Common myeloid progenitor, CD34-positive (primary cell): Measurements from ENCODE around the gene ANKRD22.
"Not testable (repeated sequence)": the region's sequence is repeated elsewhere in the genome, so short reads cannot be mapped to it uniquely, and the experiment has no call there.

ENCODE experiments used
- CTCF ChIA-PET: fragments of 350-600 bp; sonication (Branson Sonifier 250); formaldehyde crosslinking; loops from one replicate; lab custom pipeline; 2021; ENCODE audit warnings: antibody characterized with exemption; lab: Charles Lee
- POLR2A ChIA-PET: fragments of 350-600 bp; sonication (Branson Sonifier 250); formaldehyde crosslinking; loops from one replicate; lab custom pipeline; 2021; ENCODE audit warnings: antibody characterized with exemption; lab: Charles Lee
- DNase-seq, 3 donors: peaks; one replicate each; pipeline versions ENCODE4 v3.0.0 to v3.0.0-alpha.2; 2013
- H3K27ac ChIP-seq, 2 experiments: 1 replicate in 1 of 2; 2 replicates in 1 of 2; pipeline ENCODE4 v1.7.0; 2013; ENCODE audit warnings: inconsistent platforms in 2 of 2, low read length in 2 of 2, mild to moderate bottlenecking in 2 of 2, low read depth in 1 of 2, moderate library complexity in 1 of 2; ENCODE audit not compliant: severe bottlenecking in 2 of 2, insufficient read depth in 1 of 2, poor library complexity in 1 of 2
- H3K27me3 ChIP-seq, 5 experiments: replicated peaks in 2 of 5; 1 replicate in 3 of 5; 2 replicates in 2 of 5; pipeline versions ENCODE4 v1.6.1 to v1.7.0; 2013; ENCODE audit warnings: low read length in 4 of 5, mild to moderate bottlenecking in 2 of 5, moderate library complexity in 2 of 5, inconsistent platforms in 1 of 5; ENCODE audit not compliant: insufficient read depth in 5 of 5, control insufficient read depth in 4 of 5
- H3K36me3 ChIP-seq, 4 experiments: 1 replicate in 2 of 4; 2 replicates in 2 of 4; pipeline versions ENCODE4 v1.6.1 to v1.7.0; 2013; ENCODE audit warnings: low read length in 3 of 4, control low read depth in 1 of 4, mild to moderate bottlenecking in 1 of 4; ENCODE audit not compliant: control insufficient read depth in 4 of 4, insufficient read depth in 4 of 4
- H3K4me1 ChIP-seq, 4 experiments: 1 replicate in 3 of 4; 2 replicates in 1 of 4; pipeline versions ENCODE4 v1.6.1 to v1.7.1; 2013; ENCODE audit warnings: low read length in 3 of 4, mild to moderate bottlenecking in 3 of 4, control low read depth in 1 of 4, inconsistent platforms in 1 of 4, moderate library complexity in 1 of 4; ENCODE audit not compliant: control insufficient read depth in 4 of 4, insufficient read depth in 4 of 4; ENCODE audit errors: control extremely low read depth in 1 of 4
- H3K4me3 ChIP-seq, 7 experiments: 1 replicate in 4 of 7; 2 replicates in 3 of 7; pipeline versions ENCODE4 v1.5.1 to v1.7.0; 2013; ENCODE audit warnings: mild to moderate bottlenecking in 7 of 7, low read length in 6 of 7, moderate library complexity in 6 of 7, inconsistent platforms in 2 of 7, low read depth in 2 of 7, control low read depth in 1 of 7; ENCODE audit not compliant: insufficient read depth in 4 of 7, control insufficient read depth in 1 of 7; ENCODE audit errors: extremely low read depth in 1 of 7
- H3K9me3 ChIP-seq, 5 experiments: 1 replicate in 4 of 5; 2 replicates in 1 of 5; pipeline versions ENCODE4 v1.6.1 to v1.7.1; 2013; ENCODE audit warnings: low read length in 4 of 5, mild to moderate bottlenecking in 2 of 5, inconsistent platforms in 1 of 5, low read depth in 1 of 5, moderate library complexity in 1 of 5; ENCODE audit not compliant: control insufficient read depth in 4 of 5, insufficient read depth in 2 of 5; ENCODE audit errors: control extremely low read depth in 1 of 5
- WGBS: methylation state at CpG from one replicate; pipeline ENCODE4 v1.1.5; 2013; ENCODE audit not compliant: insufficient coverage; 5-methylcytosine and 5-hydroxymethylcytosine counted together

The ANKRD22 gene

GRCh38 chr10:88838766-88839350 is 12.8 kb downstream of the ANKRD22 start:
- ChIA-PET POLR2A (no interaction called here), CTCF (interaction anchor here (8.3 kb wide), 1 partner anchor 93 kb away, joined by 137 read pairs; no protein-coding TSS in a partner anchor)
- 96% methylated on average over 5 of the region's 5 CpGs for WGBS
- peaks cover under 1 to 17% (median 11%) of the 10 kb centered on the region in 4 experiments for H3K4me1 ChIP-seq
- no peaks in the 10 kb centered on the region for H3K27me3 ChIP-seq
- H3K4me3 ChIP-seq, result no peak overlapping the region
- no peaks in the 10 kb centered on the region for H3K9me3 ChIP-seq
- DNase-seq, result no peak
- no peak overlapping the region for H3K27ac ChIP-seq
- no peaks in the 10 kb centered on the region for H3K36me3 ChIP-seq

DNA sequence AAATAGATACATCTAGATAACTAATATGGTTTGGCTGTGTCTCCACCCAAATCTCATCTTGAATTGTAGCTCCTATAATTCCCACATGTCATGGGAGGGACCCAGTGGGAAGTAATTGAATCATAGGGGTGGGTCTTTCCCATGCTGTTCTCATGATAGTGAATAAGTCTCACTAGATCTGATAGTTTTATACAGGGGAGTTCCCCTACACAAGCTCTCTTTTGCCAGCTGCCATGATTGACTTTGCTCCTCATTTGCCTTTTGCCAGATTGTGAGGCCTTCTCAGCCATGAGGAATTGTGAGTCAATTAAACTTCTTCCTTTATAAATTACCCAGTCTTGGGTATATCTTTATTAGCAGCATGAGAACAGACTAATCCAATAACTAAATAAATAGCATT is 14.0 kb downstream of the ANKRD22 start:
- H3K27me3 ChIP-seq, POLR2A ChIA-PET, H3K9me3 ChIP-seq, H3K36me3 ChIP-seq, H3K27ac ChIP-seq, DNase-seq, H3K4me3 ChIP-seq: not testable (repeated sequence)
- CTCF ChIA-PET, result interaction anchor here (0.7 to 8.3 kb wide), 12 partner anchors 8 to 371 kb away, joined by 3 to 137 read pairs (median 4); partner anchors contain the start of genes ANKRD22 and STAMBPL1
- peaks cover 13 to 29% (median 23%) of the 10 kb centered on the region in 4 experiments for H3K4me1 ChIP-seq

GRCh38 chr10:88835910-88836221 is 15.8 kb downstream of the ANKRD22 start:
- H3K27me3 ChIP-seq, result no peaks in the 10 kb centered on the region
- DNase-seq, result no peak
- ChIA-PET CTCF (interaction anchor here (0.6 to 8.3 kb wide), 36 partner anchors 9 to 382 kb away, joined by 3 to 137 read pairs (median 5); partner anchors contain the start of gene ANKRD22), POLR2A (interaction anchor here (1.0 kb wide), 1 partner anchor 28 kb away, joined by 3 read pairs; no protein-coding TSS in a partner anchor)
- no peak overlapping the region for H3K4me3 ChIP-seq
- H3K27ac ChIP-seq, result no peak overlapping the region
- no peaks in the 10 kb centered on the region for H3K9me3 ChIP-seq
- no CpG with 5 or more reads among the region's 2 CpGs for WGBS
- peaks cover 13 to 38% (median 26%) of the 10 kb centered on the region in 4 experiments for H3K4me1 ChIP-seq
- no peaks in the 10 kb centered on the region for H3K36me3 ChIP-seq

- Histone ChIP-seq H3K4me3 (no peak overlapping the region), H3K27ac (no peak overlapping the region), H3K4me1 (peaks cover 13 to 38% (median 26%) of the 10 kb centered on the region in 4 experiments), H3K36me3 (no peaks in the 10 kb centered on the region), H3K27me3 (no peaks in the 10 kb centered on the region), H3K9me3 (no peaks in the 10 kb centered on the region)
- DNase-seq, result peak; percentile 93 to 96 (median 94)
- CTCF ChIA-PET, result interaction anchor here (0.6 to 8.3 kb wide), 39 partner anchors 8 to 382 kb away, joined by 3 to 137 read pairs (median 5); partner anchors contain the start of gene ANKRD22
- POLR2A ChIA-PET, result interaction anchor here (0.6 to 0.8 kb wide), 2 partner anchors 44 to 97 kb away, joined by 4 to 5 read pairs; no protein-coding TSS in a partner anchor
- 6% methylated on average over 3 of the region's 10 CpGs for WGBS
Measured at GRCh38 chr10:88835096-88835909, 16.3 kb downstream of the ANKRD22 start.

DNA sequence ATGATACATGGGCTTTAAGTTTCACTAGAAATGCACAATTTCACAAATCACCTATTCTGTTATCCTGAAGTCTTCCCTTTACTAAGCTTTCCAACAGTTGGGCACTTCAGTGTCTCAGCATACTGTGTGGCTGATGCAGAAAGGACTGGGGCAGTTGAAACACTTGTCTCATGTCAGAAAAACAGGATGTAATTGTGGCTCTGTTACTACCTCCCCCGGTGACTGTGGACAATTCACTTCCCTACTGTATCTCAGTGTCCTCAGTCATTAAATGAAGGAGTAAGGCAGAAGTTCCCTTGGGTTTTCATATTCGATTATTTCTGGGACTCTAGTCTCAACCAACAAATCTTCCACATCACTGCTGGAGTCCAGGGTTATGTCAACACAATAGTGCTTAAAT is 17.9 kb downstream of the ANKRD22 start:
- H3K4me1 ChIP-seq, result peaks cover 17 to 40% (median 28%) of the 10 kb centered on the region in 4 experiments
- no peaks in the 10 kb centered on the region for H3K36me3 ChIP-seq
- H3K9me3 ChIP-seq, result no peaks in the 10 kb centered on the region
- ChIA-PET POLR2A (no interaction called here), CTCF (interaction anchor here (0.6 to 8.3 kb wide), 6 partner anchors 12 to 157 kb away, joined by 3 to 137 read pairs (median 25); partner anchors contain the start of gene FAS)
- no peaks in the 10 kb centered on the region for H3K27me3 ChIP-seq
- DNase-seq, result peak; percentile 52 to 80 (median 79)
- peak overlapping the region in 2 of 7 experiments; percentile 2 to 4 for H3K4me3 ChIP-seq
- 0% methylated on average over 1 of the region's 2 CpGs for WGBS
- H3K27ac ChIP-seq, result peak overlapping the region; percentile 6 to 60

DNA sequence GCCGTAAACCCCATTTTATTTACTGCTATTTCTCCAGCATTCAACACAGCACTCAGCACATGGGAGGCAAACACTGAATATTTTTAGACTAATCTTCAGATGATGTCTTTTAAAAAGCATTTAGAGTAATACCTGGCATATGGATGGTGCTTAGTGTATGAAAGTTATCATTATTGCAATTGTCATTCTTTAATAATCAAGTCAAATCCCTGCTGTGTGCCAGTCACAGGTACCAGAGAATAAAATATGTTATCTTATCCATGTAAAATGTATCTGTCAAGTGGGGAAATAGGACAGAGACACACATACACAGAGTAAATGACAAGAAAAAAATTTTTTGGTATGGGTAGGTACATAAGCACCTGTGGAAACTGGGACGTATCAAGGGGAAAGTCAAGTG is 18.5 kb downstream of the ANKRD22 start:
- Histone ChIP-seq H3K36me3 (no peaks in the 10 kb centered on the region), H3K27me3 (no peaks in the 10 kb centered on the region), H3K4me3 (no peak overlapping the region), H3K27ac (peak overlapping the region; percentile 6 to 60), H3K9me3 (no peaks in the 10 kb centered on the region), H3K4me1 (peaks cover 19 to 40% (median 28%) of the 10 kb centered on the region in 4 experiments)
- WGBS, result no CpG with 5 or more reads among the region's 2 CpGs
- ChIA-PET POLR2A (no interaction called here), CTCF (interaction anchor here (0.6 to 4.9 kb wide), 4 partner anchors 30 to 157 kb away, joined by 3 to 70 read pairs (median 11); partner anchors contain the start of gene FAS)
- no peak for DNase-seq
